Hypothalamus (tissue), 51 donors: ENCODE measurements around the gene NPAS3.

Source experiments
- DNase-seq, 51 donors: peaks; one replicate each; lab custom pipeline; 2025; lab: John Stamatoyannopoulos, UW

Gene NPAS3

DNA sequence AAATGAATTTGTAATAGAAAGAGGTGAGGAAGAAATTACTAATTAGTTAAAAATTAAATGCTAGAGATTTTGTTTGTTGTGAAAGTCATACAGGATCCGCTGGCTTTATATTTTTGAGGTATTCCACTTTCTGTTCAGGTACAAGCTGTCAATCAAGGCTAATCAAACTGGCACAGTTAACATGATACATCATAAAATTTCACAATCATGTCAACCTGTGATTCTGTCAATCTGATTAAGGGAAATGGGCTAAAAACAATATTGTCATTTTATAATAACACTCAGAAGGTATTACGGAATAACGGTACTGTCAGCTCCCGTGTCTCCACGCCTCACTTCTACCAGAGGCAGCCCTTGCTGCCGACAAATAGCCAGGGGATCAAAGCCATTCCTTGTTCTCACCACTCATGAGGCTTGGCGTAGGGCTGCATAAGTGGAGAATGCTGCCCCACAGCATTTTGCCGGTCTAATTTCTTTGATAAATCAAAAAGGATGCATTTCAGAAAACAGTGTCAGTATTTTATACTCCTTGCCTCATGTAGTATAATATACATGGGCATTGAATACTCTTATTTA, 352.9 kb downstream of the NPAS3 start:
- no peak for DNase-seq

DNA sequence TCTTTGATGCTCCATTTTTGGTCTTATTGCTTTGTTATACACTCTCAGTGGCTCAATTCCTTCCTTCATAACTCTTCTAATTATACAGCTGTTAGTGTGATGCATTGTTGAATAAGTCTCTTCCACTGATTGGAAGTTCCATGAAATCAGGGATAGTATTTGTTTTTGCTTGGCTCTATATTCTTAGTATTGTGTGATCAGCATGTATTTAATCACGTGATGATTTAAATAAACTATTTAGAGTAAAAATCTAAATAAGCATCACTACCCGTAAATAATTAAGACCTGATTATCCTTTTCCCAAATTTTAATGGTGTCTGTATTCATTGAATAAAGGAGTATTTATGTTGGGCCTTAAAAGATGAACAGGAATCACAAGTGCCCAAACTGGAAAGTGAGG, 355.7 kb downstream of the NPAS3 start:
- no peak for DNase-seq

DNA sequence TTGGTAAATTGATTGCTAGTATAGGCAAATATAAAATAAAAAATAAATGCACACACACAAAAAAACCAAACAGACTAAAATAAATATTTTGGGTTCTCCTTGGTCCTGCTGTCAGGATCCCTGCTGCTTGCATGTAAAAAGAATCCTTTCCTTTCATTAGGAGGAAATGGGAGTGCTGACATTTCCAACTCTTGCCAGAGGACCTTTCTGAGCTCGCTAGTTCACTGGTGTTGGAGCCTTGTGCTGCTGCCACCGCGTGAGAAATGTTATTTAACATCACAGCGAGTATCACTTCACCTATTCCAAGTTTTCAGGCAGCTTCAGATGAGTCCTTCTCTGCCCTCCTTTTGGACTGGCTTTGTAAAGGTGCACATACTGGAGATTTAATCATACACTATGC, 358.9 kb downstream of the NPAS3 start:
- DNase-seq, result no peak

DNA sequence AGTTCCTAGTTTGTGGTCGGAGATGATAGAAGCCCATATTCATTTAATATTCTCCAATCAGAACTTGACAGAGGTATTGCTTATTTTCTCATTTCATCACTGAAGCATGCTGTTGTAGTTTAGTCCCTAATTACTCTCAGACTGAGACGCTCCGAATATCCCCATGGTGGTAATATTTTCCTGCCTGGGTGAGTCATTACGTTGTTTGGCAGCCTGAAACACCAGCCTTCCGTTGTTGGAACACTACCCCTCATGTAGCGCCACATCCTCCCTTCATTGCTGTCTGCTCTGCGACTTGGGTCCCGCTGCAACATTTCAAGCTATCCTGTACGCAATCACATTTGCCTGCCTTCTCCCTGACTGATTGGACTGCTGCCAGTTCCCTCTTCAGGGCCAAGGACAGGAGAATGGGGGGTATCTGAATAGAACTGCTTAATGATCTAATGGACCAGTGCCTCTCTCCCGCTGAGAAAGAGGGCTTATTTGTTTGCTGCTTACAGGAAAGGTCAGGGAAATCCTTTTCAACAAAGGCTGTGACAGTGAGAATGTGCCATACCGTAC, 369.1 kb downstream of the NPAS3 start:
- peak in 32 of 51 donors; percentile 3 to 67 (median 24) for DNase-seq

DNA sequence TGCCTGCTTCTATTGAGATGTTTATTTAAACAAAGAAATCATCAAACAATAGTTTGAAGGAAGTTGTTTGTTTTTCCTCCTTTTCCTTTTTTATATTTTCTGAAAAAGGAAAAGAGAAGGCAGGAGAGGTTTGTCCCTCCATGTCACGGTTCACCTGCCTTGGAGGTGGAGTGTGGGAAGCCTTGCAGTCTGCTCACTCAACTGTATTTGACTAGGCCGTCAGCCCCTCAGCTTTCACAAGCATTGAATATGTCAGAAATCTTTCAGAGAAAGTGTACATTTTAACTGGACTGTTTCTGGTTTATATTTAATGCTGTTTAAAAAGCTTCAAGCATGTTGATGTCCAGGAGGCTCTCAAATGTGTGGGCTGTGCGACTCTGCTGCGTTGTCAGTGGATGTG, 370.4 kb downstream of the NPAS3 start:
- no peak for DNase-seq

DNA sequence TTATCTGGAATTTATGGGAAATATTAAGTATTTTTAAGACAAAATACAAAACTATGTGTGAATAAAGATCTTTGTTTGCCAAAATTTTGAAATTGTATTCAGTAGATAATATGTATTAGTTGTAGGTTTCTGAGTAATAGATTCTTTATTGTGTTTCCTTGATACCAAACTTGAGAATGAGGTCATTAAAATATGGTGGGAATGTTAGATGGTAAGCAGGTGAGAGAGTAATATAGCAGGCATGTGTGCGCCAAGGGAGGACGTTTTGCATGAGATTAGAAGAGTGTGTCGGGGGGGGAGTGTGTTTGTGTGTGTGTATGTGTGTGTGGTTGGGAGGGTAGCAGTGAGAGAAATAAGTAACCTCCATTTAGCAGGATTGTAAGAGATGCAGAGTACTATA, 376.5 kb downstream of the NPAS3 start:
- no peak for DNase-seq

DNA sequence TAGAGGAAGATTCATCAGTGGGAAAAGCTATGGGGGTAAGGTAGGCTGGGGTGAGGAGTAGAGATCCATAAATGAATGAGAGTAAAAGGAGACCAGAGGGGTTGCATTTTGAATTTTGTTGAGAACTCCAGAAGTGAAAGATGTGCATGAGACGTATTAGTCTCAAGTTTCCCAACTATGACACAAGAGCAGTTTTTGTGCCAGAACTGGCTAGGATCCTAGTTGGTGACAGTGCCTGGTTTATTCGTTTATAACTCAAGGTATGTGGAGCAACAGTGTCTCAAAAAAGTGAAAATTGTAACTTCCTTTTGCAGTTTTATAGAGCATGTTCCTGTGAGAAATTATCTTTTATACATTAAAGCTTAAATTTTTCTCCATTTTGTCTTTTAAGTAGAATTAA, 377.0 kb downstream of the NPAS3 start:
- peak in 1 of 51 donors; percentile 13 for DNase-seq

DNA sequence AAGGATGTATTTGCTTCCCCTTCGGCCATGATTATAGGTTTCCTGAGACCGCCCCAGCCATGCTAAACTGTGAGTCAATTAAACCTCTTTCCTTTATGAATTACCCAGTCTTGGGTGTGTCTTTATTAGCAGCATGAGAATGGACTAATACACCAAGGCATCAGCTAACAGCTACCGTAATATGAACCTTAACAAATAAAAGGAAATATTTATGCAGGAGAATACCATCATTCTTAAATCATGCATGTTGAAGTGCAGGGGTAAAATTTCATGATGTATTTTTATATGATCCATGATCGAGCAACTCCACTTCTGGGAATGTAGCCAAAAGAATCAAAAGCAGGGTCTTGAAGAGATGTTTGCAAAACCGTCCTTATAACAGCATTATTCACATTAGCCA, 379.0 kb downstream of the NPAS3 start:
- DNase-seq, result no peak

DNA sequence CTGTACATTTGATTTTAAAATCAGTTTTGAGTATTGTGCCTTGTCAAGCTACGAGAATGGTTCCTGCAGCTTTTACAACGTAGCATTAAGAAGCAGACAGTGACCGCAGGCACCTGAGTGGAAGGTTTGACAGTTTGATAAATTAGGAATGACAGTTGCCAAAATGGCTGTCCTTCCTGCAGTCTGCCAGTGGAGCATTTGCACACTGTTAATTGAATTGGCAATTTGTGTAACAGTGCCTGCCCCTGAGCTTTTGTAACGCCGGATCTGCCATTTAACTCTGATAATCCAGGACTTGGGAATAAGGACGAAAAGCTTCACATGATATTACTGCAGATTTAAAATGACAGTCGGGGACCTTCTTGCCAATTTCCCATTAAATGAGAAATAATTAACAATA, 385.3 kb downstream of the NPAS3 start:
- no peak for DNase-seq

DNA sequence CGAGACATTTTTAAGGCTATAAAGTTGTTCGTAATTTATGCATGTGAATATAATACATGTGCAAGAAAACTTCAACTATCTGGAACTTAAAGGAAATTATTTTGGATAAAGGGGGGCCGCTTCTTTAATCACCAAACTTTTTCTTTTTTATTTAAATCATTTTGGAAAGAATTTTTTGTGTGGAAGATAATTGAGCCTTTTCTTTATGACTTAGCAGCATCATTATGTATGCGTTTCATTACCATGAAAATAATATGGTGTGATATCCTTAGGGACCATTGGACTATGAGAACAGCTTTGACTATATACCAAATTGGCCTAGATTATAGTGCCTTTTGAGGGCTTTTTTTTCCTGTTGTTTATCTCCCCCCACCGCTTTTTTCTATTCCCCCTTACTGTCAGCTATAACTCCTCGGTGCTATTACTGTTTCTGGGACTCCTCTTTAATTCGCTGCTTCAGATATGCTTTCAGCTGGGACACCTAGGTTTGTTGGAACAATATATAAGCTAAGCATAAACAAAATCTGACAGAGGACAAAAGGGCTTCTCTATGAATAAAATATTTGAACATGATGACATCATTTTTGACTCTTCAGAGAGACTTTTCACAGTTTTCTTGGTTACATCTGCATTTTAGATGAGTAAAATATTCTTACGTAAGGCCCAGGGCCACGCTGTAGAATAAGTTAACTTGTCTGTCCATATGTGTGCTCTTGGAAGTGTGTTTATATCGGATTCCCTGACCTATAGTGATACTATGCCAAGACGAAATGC, 392.7 kb downstream of the NPAS3 start:
- DNase-seq, result no peak

DNA sequence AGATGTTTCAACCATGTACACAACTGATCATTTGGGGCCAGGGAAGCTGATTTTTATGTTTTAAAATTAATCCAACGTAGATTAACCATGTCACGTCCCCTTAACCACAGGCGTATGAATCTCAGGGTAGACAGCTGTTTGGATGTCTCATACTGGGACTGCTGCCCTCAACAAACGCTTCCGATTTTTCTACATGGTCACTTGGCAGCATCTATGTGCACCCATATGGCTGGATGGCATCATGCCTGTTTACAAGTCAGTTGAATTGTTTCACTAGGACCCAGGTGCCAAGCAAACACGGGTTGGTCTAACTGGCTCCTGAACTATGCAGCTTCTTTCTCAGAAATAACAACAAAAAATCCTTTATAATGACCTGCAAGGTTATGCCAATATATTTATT, 393.8 kb downstream of the NPAS3 start:
- DNase-seq, result peak in 33 of 51 donors; percentile 4 to 78 (median 38)

DNA sequence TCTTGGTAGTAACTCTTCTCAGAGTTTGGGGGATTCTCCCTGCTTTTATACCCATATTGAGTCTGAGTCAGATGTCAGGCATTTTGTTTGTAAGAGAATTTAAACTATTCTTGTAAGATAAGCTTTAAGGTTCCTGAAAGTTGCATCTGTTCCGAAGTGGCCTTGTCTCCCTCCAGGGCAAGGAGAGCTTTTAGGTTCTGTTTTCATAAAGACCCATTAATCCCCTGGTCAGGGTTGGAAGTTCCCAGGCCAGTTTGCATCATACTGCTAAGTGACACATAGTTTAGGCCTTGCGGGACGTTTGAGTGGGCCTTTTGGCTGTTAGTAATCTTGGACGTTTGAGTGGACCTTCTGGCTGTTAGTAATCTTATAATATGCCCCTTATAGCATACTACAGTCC, 396.7 kb downstream of the NPAS3 start:
- DNase-seq, result no peak

DNA sequence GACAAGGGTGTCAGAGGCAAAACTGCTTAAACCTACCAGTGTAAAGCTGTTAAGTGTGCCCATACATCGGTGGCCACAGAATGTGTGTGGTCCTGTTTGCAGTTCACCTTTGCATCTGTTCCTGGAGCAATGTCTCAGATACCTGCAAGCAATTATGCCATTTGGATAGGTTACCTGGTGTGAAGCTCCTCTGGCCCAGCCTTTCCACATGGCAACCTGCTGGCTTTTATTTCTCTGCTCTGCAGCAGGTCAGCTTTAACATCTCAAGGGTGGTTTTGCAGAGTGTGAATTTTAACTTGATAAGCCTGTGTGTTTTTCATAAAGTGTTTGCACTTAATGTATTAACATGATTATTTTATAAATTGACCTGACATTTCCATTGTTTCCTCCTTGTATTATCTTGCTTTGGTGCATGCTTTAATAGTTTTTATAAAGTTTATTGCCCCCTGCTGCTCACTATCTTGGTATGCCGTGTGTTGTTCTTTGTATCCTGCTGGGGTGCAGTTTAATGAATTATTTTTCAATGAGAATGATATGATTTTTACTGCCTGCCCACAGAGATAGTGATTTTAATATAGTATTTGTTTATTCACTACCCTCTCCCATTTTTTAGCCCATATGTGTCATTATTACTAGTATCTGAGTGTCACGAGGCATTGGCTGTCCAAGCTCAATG, 403.8 kb downstream of the NPAS3 start:
- no peak for DNase-seq

DNA sequence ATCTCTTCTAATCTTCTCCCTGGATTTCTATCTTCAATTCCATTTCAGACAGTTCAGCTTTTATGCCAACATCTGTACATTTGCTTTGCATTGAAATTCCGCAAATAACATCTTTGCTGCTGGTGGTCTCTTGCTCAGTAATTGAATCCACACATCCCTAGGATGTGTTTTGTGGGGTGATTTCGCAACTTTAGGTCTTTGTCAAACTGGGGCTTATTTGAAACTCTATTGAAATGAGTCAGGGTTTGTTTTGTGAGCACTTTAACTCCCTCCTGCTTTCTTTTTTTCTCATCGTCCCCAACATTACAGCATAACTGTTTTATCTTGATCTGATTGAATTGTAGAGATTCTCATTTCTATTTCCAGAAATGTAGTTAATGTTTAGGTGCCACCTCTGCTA, 404.3 kb downstream of the NPAS3 start:
- no peak for DNase-seq

DNA sequence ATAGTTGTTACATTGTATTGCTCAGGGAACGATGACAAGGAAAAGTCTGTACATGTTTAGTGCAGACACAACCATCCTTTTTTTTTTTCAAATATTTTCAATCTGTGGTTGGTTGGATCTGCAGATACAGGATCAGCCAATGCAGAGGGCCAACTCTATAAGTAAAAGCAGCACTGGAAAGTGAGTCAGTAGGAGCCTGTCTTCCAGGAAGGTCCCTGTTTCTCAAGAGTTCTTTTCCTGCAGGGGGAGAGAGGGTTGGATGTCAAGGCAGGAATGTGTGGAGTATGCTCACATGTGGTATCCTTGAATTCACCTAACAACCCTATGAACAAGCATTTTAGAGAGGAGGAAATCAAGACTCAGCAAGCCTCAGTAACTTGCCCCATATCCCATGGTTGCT, 409.1 kb downstream of the NPAS3 start:
- DNase-seq, result no peak

DNA sequence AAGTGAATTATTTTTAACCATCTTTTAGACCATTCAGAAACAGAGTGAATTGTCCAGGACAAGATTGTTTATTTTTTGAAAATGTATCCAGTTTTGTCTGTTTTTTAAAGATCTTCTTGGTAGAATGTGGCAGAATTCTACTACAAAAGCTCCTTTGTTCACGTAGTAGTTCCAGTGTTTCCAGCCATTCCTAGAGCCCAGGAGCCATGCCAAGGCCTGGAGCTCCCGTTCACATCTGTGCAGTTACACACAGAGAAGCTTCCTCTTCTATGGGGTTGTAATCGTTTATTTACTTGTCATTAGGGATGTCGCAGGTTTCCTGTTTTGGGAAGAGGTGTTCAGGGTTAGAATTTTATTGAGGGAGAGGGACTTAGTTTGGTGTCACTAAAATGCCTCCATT, 409.8 kb downstream of the NPAS3 start:
- DNase-seq, result peak in 8 of 51 donors; percentile 2 to 29 (median 10)

DNA sequence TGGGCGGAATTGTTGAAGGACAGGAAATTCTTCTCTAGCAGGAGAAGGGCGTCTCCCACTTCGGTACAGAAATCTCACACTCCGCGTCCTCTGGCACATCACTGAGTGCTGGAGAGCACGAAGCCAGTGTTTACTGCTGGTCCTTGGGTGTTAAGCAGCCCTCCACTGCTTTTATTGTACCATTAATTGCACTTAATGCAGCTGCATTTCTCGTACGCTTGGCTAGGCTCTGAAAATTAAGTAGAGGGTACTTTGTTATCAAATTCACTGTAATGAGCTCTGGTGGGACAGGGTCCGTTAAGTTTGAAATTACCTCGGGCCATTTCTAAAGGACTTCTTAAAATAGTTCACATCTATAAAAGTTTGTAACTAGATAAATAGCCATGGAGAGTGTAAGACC, 411.2 kb downstream of the NPAS3 start:
- DNase-seq, result no peak

DNA sequence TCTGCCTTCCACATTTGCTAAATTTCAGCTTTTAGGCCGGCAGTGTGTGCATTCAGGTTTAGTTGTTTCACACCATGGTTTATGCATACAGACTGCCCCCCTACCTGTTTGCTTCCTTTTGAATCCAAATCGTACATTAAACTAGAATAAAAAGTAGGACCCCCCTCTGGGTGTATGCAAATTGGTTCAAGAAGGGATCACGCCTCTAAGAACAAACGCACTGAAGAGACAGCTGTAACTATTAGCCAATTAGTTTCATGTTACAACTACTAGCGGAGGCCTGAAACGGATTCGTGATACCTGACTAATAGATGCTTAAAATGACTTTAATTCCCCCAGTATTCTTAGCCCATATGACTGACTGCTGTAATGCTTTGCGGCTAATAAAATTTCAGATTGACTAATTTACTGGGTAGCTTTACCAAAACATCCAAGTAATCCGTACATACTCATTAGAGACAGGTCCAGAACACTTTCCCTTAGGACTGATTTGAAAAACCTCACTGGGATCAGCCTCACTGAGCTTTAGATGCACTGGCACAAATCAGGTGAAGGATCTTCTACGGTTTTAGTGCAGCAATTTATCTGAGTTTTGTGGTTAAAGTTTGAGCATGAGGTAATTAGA, 411.8 kb downstream of the NPAS3 start:
- no peak for DNase-seq

DNA sequence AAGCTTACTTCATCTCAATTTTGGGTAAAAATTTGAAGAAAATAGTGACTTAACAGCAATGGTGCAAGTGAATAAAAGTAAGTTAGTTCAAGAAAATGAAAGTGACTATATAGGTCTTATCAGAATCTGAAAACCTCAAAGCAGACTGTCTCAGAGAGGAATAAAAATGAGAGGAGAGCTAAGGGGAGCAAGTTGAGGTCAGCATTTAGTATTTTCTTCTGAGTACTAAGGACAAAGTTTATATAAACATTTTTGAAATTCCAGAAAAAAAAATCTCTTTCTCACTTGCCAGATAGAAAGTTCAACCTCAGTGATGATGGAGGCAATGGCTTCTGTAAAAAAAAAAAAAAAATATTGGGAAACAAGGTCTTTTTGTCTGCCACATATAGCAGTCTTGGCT, 414.1 kb downstream of the NPAS3 start:
- no peak for DNase-seq

DNA sequence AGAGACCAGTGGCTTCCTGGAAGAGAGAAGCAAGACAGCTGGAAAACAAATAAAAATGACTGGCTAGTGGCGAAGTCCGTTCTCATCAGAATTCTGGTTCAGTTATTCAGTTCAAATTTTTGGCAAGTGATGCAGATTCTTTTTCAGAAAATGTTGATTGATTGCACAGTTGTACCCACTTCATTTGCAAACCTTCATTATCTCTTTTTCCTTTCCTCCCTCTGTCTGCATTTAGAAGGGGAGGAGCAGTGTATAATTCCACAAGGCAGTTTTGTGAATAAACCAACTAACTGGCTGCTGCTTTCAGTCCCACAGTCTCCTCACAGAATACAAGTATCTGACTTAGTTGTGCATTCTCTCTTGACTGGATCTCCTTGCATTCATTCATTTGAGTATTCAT, 417.5 kb downstream of the NPAS3 start:
- no peak for DNase-seq
